ENCODE data around the gene KRTAP5-5.

KRTAP5-5 gene

DNA sequence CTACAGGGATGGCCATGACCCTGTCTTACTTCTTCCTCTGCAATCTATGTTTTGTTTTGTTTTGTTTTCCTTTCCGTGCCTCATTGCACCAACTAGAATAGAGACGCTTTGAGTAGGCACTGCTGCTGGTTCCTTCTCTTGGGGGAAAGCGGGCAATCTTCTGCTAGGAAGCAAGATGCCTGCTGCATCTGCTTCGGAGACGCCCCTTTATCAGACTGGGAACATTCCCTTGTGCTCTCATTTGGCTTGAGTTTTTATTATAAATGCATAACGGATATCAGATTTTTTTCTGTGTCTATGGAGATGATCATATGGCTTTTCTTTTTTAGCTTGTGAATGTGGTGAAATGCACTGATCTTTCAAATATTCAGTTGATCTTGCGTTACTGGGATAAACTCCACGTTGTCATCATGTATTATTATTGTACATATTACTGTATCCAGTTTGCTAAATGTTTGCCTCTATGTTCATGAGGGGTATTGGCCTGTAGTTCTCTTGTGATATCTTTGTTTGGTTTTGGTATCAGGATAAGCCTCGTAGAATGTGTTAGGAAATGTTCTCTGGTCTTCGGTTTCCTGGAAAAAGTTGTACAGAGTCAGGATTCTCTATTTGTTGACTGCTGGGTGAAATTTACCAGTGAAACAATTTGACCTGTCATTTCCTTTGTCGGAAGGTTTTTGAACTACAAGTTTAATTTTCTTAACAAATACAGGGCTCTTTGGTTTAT is 44.0 kb downstream of the KRTAP5-5 start:
- in situ Hi-C loops (cut with HindIII; ENCODE audit: low sequenced_read_pairs) = no loop called here

GRCh38 chr11:1674173-1675131 is 44.9 kb downstream of the KRTAP5-5 start:
- in situ Hi-C loops (cut with HindIII; ENCODE audit: low sequenced_read_pairs) = no loop called here

GRCh38 chr11:1675536-1676228 is 46.1 kb downstream of the KRTAP5-5 start:
- in situ Hi-C loops (cut with HindIII; ENCODE audit: low sequenced_read_pairs) = no loop called here

GRCh38 chr11:1676229-1676740 is 46.7 kb downstream of the KRTAP5-5 start:
- in situ Hi-C loops (cut with HindIII; ENCODE audit: low sequenced_read_pairs) = no loop called here

- in situ Hi-C loops (cut with HindIII; ENCODE audit: low sequenced_read_pairs) = no loop called here
Measured at GRCh38 chr11:1679881-1680280, 50.3 kb downstream of the KRTAP5-5 start.
